ENCODE measurements around the gene CD33.

DNA sequence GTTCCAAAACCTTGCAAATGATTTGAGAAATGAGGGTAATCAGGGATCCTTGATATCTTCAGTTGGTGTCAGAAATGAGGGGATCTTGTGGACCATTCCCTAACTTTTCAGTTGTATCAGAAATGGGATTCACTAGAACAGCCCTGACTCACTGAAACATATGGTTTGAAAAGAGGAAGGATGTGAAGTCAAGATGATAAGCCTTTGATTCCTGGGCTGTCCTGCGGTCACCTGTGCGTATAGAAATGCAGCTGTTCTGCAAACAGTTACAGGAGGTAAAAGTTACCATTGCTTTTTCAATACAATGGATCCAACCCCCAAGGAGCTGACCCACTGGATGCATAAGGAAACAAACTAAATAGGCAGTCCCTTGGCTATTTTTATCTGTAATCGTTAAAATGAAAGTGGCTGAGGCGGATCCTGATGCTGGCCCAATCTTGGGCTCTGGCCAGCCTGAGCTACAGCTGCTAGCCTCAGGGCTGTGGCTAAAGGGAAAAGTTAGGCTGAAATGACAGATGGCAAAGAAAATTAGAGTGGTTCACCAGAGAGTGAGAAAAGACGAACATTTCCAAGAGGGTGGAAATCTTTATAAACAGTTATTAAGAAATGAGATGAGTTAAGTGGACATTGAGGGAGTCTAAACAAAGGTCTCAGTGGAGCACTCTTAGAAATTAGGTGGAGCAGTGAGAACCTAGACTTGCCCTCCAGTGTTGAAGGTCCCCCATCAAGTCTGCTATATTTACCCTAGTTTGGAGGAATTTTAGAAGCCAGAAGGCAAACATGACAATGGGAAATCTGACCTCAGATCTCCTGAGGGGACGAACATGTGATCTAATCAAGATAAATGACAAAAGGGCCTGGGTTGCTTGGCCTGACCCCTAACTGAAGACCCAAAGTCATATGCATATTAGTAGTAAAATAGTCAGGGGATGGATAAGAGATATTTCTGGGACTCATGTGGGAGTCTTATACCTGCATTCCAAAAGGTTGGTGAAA, 33.6 kb downstream of the CD33 start:
- no peak for TF ChIP-seq RARB (CRISPR knock-in tag; IDR thresholded peaks at IDR 0.05)
- no peak for TF ChIP-seq ZNF8 (CRISPR knock-in tag; IDR thresholded peaks at IDR 0.05)
- no peak for TF ChIP-seq TSHZ2 (CRISPR knock-in tag; IDR thresholded peaks at IDR 0.05)
- no peak for TF ChIP-seq ZNF565 (CRISPR knock-in tag; conservative IDR thresholded peaks at IDR 0.05; ENCODE audit: low read depth)
- TF ChIP-seq PATZ1 (CRISPR knock-in tag; IDR thresholded peaks at IDR 0.05; ENCODE audit: borderline replicate concordance) = no peak
- no peak for TF ChIP-seq ZC3H10 (CRISPR knock-in tag; IDR thresholded peaks at IDR 0.05)
- no peak for TF ChIP-seq CREB5 (CRISPR knock-in tag; IDR thresholded peaks at IDR 0.05; ENCODE audit: low read depth)
- no peak for TF ChIP-seq ARNTL (CRISPR knock-in tag; IDR thresholded peaks at IDR 0.05; ENCODE audit: borderline replicate concordance, low read depth)
- TF ChIP-seq ZFP30 (CRISPR knock-in tag; IDR thresholded peaks at IDR 0.05) = no peak
- no peak for TF ChIP-seq CSRNP3 (CRISPR knock-in tag; IDR thresholded peaks at IDR 0.05)
- TF ChIP-seq TCF4 (CRISPR knock-in tag; IDR thresholded peaks at IDR 0.05; ENCODE audit: borderline replicate concordance) = no peak

Measured in SK-N-SH treated with all-trans-retinoic acid at 6 μM for 48 hours (cell line).